Measurements from ENCODE around the gene TMEM60.

DNA sequence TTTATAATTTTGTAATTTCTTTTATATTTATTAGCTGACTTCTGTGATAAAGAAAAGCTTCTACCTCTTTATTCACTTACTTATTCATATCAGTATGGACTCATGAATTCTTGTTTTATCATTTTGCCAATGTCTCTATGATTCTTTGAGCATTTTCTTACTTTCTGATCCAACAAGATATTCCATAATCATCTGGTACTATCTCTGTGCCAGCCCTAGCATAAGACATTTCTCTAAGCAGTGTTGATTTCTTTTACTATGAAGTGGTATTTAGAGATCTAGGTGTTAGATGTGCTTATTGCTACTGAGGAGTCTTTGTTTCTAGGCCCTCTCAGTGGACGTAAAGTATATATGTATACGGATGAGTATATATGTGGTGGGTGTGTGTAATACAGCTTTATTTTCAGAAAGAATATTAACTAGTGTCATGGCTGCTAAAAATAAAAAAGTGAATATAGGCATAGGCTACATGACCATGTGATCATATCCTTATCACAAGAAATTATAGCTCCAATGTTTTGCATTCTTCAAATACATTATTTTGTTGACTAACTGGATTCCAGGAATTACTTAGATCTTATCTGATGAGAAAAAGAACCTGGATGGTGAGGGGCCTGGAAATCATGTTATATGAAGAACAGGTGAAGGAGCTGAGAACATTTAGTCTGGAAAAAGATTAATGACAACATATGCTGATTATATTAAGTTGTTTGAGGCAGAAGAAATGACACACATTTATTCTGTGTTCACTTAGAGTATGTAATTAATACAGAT, 13.5 kb upstream of the TMEM60 start:
- TF ChIP-seq, protein P1, sequence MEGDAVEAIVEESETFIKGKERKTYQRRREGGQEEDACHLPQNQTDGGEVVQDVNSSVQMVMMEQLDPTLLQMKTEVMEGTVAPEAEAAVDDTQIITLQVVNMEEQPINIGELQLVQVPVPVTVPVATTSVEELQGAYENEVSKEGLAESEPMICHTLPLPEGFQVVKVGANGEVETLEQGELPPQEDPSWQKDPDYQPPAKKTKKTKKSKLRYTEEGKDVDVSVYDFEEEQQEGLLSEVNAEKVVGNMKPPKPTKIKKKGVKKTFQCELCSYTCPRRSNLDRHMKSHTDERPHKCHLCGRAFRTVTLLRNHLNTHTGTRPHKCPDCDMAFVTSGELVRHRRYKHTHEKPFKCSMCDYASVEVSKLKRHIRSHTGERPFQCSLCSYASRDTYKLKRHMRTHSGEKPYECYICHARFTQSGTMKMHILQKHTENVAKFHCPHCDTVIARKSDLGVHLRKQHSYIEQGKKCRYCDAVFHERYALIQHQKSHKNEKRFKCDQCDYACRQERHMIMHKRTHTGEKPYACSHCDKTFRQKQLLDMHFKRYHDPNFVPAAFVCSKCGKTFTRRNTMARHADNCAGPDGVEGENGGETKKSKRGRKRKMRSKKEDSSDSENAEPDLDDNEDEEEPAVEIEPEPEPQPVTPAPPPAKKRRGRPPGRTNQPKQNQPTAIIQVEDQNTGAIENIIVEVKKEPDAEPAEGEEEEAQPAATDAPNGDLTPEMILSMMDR (IDR thresholded peaks at IDR 0.05), result no peak
- TF ChIP-seq POLR2A (IDR thresholded peaks at IDR 0.05), result no peak
